ENCODE results near the gene ADORA1.

ADORA1 gene

GRCh38 chr1:203213126-203213525 is 85.6 kb downstream of the ADORA1 start:
- no peak for DNase-seq (ENCODE audit: low read depth)

- no peak for DNase-seq (ENCODE audit: low read depth)
Observed at GRCh38 chr1:203214871-203215270, 87.3 kb downstream of the ADORA1 start.

- no peak for DNase-seq (ENCODE audit: low read depth)
Observed at GRCh38 chr1:203215573-203215972, 88.0 kb downstream of the ADORA1 start.

- DNase-seq (ENCODE audit: low read depth): peak; percentile 35
Observed at GRCh38 chr1:203216274-203217138, 89.0 kb downstream of the ADORA1 start.

All from activated T-cell treated with anti-CD3 and anti-CD28 coated beads for 48 hours (primary cell).